HG02798 (cell line): Measurements from ENCODE around the gene NAA15.
"Not testable (repeated sequence)": the region's sequence is repeated elsewhere in the genome, so short reads cannot be mapped to it uniquely, and the experiment has no call there.

Source experiments
- ATAC-seq: cut with Tn5 transposase; IDR thresholded peaks from one replicate; pipeline ENCODE4 v1.9.1; 2021; ENCODE audit warnings: mild to moderate bottlenecking; ENCODE audit not compliant: unreplicated experiment, poor library complexity

NAA15 gene

DNA sequence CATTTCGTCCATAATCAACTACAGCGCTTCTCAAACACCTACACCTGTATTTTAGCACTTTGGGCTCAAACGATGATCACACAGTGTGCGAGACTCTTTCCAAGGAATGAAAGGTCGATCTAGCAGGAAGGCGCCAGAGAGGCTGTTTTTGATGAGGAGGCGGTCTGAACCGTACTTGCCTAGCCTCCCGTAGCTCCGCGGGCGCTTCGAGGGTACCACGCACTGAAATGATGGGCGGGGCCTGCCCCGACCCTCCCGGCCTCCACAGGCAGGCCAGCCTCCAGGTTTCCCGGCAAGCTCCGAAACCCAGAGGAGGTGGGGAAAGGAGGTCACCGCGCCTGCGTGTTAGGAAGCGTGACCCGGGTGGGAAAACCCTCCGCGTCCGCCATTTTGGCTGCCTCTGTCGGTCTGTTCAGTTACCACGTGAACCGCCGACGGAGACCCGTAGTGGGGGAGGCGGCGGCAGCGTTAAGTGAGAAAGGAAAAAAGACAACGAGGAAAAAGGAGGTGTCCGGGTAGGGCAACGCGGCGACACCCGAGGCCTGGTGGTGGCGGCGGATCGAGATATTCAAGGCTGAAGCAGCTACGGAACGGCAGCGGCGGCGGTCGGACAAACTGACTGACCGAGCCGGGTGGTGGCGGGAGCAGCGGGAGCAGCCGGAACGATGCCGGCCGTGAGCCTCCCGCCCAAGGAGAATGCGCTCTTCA is at the start of gene NAA15:
TSS of gene NAA15 (plus strand) at position 393 of the 708 bp plus-strand sequence. CDS start at position 666, 273 bp downstream.
- ATAC-seq = peak; percentile 91

DNA sequence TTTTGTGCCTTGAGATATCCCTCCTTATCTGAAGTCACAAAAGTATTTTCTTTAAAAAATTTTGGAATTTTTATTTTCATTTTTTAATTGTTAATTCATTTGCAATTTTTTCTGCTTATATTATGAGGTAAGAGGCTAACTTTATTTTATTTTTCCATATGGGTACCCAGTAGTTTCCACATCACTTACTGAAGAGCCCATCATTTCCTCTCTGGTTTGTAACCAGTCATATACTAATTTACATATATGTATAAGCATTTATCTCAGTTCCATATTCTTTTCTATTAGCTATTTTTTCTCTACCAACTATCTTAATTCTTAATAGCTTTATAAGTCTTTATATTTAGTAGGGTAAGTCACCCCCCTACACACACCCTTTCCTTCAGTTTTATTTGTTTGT is 48.3 kb upstream of the NAA15 start:
- no peak for ATAC-seq

DNA sequence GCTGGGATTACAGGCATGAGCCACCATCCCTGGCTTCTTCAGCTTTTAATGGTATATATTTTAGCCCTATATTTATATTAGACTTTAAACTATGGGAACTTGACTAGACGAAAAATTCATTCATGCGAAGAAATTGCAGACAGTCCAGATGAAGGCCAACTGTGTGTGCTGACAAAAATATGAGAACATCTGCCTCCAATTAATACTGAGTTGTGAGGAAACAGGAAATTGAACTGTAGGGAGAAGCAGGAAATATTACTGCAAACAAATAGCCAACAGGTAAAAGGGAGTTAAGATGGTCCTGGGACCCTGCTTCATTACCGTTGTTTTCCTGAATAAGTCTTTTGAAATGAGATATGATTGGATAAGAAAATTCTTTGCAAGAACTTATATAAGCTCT is 47.6 kb upstream of the NAA15 start:
- no peak for ATAC-seq

DNA sequence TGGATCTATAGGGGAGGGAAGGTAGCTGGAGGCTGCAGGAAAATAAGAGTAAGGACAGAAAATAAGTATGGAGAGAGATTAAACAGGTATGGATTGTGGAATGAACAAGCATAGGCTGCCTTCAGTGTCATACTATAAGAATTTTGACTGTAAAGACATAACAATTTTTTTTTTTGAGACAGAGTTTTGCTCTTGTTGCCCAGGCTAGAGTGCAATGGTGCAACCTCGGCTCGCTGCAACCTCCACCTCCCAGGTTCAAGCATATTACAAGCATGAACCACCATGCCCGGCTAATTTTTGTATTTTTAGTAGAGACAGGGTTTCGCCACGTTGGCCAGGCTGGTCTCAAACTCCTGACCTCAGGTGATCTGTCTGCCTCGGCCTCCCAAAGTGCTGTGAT is 45.7 kb upstream of the NAA15 start:
- not testable (repeated sequence) for ATAC-seq

DNA sequence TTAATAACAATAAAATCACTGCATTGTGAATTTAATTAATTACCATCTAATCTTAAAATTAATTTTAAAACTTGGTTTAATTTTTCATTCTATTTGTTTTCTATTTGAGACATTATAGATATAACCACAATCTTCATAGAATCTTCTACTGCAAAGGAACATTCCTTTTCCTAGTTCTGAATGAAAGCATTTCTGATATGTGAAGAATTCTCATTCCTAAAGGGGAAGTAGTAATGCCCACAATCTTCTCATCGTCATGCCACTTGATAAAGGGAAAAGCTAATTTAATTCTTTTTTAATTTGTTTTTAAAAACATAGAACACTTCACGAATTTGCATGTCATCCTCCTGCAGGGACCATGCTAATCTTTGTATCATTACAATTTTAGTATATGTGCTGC is 45.0 kb upstream of the NAA15 start:
- no peak for ATAC-seq

DNA sequence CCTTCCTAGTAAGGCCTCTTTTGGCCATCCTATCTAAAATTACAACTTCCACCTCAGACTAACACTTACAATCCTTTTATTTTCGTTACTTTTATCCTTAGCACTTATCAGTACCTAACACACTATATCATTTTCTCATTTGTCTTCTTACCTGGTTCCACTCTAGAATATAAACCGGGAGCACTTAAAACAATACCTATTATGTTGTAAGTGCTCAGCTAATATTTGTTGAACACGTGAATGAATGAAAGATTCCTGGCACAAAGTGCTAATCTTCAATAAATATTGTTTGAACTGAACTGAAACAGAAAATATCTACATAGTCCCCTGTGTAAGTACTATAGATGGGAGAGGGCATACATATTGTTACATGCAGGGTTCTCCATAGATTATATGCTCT is 35.7 kb upstream of the NAA15 start:
- ATAC-seq = no peak

DNA sequence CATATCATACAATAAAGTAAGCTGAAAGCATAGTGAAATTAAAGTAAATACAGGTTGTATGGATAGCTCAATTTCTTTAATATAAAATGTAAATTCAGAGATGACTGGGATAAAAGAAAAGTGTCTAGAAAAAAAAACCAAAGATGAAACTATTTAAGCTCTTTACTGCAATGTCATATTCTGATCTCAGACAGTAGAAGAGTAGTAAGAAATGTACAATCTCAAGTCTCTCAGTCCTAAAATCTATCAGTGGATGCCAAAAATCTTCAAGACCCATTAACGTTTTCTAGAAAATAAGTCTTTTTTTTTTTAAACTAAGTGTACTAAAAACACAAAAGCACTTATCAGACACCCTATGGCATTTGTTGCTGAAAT is 35.1 kb upstream of the NAA15 start:
- ATAC-seq = no peak

DNA sequence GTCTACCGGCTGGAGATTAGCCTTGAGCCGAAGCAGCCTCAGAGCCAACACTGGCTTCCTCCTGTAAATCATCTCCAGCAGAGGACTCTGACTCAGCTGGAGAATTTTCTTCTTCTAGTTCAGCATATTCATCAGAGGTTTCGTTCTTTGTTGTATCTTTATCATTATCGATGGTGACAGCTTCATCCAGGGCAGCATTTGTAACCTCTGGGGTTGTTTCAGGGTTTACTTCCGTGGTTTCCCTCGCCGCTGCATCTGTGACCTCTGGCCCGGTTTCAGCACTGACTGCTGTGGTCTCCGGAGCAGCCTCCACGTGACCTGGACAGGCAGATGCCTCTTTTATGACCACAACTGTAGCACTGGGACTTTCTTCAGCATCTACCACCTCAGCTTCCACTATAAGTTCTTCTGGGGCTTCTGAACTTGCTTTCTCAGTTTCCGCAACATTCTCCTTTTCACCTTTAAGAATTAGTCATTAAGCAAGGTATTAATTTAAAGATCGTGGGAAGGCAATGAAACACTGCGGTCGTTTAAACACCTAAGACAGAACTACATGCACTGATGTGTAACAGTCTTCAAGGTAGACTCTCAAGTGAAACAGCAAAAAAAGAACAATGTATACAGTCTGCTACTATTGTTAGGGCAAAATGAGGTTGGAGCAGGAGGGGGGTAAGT is 34.6 kb upstream of the NAA15 start:
- peak; percentile 99 for ATAC-seq

DNA sequence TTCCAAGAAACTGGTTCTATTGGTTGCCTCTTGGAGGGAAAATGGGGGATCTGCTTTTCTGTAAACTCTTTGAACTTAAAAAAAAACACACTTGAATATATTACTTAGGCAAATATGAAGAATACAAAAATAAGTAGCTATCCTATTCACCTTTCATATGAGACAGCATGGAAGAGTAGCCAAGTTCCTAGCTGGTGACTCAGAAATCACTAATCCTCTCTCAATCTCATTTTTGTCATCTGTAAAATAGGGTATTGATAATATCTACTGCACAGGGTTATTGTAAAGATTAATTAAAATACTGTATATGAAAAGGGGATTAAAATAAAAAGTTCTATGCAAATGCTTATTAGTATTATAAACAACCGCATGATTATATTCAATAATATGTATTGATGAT is 34.0 kb upstream of the NAA15 start:
- no peak for ATAC-seq

DNA sequence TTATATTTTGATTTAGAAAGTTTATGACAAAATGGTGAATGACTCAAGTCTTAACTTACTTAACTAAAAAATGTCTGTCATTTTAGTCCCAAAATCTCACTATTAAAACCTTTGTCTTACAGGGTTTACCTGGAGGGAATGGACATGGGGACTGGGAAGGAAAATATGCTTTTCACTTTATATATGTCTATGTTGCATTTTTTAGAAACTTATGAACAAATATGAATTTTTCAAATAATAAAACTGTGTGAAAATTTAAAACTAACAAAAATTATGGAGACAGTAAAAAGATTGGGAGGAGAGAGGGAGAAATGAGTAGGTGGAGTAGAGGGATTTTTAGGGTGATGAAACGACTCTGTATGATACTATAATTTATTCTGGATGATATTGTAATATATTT is 27.5 kb upstream of the NAA15 start:
- ATAC-seq = no peak

DNA sequence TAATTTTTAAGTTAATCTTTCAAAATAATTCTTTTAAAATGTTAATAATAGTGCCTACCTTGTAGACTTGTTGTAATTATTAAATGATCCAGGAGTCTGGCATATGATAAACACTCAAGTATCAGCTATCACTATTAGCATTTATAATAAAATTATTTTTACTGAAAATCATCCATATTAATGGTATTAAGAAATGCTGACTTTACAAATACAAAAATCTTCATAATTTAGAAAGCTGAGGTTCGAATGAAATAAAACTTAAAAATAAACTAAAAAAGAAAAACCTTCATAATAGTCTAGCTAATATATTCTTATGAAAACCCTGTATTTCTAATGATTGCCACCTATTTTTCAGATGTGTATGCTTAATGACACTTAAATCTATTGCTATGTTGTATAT is 26.5 kb upstream of the NAA15 start:
- ATAC-seq = no peak

DNA sequence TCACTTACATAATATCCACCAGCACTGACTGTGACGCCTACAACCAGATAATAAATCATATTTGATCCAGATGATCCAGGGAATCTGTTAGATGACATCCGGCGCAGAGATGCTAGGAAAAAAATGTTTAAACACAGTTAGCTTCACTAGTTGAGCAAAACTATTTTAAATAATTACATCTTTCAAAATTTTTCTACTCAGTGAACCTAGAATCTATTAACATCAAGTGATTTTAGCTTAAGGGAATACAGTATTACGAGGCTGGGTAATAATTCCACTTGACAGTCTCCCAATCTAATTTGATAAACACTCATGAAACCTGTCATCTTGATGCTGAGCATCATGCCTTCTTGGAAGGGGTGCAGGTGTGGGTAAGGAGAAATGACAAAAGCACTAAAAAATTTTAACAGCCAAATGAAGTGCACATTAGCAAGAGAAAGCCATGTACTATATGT is 26.0 kb upstream of the NAA15 start:
- no peak for ATAC-seq

DNA sequence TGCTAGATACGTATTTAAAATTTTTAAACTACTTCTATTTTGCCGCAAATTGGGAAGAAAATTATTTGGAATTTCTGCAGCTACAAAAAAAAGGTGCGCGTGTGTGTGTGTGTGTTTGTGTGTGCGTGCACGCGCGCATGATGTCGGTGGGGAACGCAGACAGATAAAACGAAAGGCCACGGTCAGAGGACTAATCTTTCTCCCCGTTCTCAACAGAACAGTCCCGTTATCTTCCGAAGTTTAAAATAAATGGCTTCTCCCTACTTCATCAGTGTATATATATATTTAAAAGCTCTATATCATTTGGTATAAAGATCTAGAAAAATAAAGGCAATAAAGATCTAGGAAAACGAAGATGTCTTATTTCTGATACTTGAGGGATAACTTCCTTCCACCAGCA is 22.8 kb upstream of the NAA15 start:
- no peak for ATAC-seq

DNA sequence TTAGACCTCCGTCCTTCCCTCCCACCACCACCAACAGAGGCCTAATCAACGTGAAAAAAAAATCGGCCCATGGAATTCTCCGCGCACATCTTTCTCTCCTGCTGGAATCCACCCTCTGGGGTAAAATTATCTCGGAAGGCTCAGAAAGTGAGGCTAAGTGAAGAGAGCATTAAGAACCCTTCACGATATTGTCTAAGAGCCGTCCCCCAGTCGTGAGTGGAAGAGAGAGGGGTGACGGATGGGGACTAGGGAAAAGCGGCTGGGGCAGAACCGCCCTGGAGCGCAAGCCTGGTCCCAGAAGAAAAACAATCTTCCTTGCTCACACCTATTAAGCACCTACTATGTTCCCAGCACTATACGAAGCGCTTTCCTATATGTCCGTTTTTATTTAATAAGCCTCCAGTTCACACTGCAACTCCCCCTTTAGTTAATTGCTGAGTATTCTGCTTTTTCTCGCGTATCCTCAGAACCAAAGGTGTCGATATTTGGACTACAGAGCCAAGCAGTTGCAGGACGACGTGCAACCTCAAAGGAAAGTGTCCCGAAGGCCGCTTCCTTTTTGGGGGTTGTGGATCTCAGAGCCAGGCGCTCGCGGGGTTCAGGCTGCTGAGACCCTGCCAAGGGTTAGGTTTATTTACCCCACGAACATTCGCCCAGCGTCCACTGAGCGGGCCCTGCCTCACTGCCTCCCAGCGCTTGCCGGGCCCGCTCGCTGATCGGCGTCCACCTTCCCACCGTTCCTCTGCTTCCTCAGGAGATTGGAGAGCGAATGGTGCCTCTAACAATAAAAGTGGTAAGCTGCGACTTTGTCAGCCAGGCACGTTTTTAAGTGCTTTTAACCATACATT is 22.2 kb upstream of the NAA15 start:
- no peak for ATAC-seq

DNA sequence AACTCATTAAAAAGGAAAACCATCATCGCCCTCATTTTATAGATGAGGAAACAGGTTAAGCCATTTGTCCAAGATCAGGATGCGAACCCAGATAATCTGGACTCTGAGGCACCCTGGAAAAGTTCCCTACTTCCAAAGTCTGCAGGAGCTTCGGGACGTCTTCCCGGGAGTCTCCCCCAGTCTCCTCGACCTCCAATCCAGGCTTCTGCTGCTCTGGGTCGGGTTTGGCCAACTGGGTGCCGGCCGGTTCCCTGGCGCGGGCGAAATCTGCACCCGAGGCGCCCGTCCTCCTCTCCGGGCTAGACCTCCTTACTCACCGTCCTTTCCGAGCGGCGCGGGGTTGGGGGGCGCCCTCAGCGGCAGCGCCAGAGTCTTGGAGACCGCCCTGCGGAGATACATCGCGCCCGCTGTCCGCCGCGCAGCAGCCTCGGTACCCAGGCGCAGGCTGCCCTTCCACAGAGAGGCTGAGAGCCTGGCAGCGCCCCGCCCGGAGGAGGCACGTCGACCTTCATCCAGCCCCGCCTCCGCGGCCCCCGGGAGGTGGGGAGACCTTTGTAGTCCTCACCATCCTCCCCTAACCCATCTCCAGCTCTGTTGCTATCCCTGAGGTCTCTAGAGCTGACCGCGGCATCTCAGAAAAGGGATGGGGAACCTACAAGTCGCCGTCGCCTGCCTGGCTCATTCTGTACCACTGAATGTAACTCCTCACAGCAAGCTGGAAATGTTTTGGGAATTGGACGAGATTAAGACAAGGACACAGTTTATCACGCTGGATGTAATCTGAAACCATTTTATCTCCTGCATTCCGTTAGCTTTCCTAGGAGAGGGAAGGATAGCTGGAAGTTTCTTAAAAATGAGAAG is 21.3 kb upstream of the NAA15 start, which contains the start of gene MGARP:
TSS of gene MGARP (minus strand) at position 466 of the 861 bp plus-strand sequence. CDS start at position 399, 67 bp downstream.
- peak; percentile 36 for ATAC-seq

DNA sequence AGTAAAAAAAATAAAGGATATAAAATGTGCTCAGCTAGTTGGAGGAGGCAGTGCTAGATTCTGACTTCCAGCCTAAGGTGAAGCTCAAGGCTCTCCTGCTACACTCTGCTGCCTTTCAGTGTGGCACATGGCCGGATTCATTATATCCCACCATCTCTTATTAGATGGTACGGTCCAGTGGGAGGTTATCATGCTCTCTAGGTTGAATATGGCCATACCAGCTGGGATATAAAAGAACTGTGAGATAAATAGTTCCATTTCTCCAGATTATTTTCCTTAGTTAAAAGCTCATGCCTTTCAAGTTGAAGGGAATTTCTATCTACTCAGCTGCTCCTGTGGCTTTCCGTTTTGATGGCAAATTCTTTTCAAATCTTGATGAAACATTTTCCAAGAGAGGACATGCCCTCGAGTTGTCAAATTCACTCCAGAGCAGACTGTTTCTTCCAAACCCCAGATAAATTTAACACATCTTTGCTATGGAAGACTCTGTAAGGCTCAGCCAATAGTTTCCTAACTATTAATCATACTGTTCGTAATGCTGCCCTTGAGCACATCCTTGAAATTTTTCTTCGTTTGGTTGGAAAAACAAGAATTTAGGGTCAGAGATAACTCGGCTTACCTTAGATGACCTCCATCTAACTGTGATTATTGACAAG is 19.1 kb upstream of the NAA15 start:
- ATAC-seq = no peak

DNA sequence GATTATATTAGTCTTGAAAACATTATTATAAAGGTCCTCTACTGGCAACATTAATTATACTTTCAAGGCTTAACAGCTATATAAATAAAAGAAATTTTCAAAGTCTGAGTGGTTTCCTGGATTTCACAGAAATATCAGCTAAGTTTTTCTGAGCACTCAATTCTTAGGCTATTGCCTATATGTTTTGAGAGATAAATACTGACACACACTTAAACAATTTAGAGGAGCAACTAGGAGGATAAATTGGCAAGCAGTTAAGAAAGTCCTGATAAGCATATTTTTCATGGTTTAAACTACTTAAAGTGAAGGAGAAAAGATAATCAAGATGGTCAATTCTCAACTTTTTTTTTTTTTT is 18.6 kb upstream of the NAA15 start:
- ATAC-seq = no peak

DNA sequence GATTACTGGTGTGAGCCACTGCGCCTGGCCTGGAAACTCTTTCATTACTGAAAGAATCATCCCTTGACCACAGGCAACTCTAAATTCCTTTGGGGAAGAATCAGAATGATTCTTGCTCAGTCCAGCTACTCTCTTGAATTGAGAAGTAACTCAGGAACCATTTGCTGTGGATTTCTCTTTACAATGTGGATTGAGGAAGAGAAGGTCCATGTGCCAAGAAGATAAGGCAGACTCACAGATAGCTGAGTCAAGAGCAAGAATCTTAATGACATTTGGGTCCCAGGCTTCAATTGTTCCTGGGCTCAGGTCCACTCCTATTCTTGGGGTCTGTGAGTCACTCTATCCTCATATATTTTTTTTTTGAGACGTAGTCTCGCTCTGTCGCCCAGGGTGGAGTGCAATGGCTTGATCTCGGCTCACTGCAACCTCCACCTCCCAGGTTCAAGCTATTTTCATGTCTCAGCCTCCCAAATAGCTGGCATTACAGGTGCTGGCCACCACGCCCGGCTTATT is 15.1 kb upstream of the NAA15 start:
- ATAC-seq = no peak

DNA sequence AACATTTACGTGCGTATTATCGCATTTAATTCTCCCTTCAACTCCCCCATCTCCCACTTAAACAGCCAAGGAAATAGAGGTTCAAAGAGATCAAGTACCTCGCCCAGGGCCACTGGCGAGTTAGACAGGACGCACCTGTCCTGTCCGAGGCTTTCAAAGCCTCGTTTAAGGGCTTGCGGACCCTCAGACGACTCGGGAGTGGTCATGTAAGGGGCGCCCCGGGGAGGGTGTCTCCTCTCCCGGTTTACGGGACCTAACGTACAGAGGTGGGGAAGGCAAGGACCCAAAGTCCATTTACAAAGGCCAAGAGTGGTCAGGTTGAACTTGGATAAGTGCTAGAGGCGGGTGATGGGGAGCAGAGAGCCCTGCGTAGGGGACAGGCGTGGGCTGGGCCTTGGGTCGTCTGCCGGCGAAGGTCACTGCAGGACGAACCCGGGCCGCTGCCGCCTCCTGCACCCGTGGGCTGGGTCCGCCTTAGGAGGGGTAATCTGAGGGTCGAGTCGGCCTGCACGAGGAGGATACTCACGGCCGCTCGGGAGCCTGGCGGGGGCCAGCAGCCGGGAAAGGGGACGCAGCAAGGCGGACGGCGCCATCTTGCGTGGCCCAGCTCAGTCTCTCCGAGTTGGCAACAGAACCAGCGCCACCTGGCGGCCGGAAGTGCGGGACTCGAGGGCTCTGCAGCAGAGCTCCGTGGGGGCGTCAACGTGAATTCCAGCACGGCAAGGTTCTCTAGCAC is 5.9 kb upstream of the NAA15 start:
- peak; percentile 97 for ATAC-seq
